GM12801 (cell line): ENCODE results near the gene PARP4.

Source experiments
- TF ChIP-seq, protein P1 (sequence below): IDR thresholded peaks from one replicate; pipeline ENCODE4 v1.5.1; 2011; ENCODE audit warnings: control low read depth; ENCODE audit not compliant: insufficient read length; ENCODE audit errors: extremely low read depth

PARP4 gene

DNA sequence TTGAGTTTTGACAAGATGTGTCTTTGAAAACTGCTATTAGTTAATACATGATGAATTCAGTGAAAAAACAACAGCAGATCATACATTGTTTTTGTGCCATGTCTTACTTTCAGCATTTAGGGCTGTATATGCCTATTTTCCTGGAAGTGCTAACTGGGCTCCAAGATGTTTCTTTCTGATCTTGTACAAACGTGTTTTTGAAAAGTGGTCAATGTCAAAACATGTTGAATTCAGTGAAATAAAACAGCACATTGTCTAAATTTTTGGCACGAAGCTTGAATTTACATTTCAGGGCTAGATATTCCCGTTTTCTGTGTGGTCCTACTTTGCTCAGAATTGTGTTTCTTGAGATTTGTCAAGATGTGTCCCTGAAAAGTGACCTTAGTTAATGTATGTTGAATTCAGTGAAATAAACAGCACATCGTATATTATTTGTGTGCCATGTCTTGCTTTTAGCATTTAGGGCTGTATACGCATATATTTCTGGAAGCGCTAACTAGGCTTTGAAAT, 14.7 kb upstream of the PARP4 start:
- TF ChIP-seq, protein P1, sequence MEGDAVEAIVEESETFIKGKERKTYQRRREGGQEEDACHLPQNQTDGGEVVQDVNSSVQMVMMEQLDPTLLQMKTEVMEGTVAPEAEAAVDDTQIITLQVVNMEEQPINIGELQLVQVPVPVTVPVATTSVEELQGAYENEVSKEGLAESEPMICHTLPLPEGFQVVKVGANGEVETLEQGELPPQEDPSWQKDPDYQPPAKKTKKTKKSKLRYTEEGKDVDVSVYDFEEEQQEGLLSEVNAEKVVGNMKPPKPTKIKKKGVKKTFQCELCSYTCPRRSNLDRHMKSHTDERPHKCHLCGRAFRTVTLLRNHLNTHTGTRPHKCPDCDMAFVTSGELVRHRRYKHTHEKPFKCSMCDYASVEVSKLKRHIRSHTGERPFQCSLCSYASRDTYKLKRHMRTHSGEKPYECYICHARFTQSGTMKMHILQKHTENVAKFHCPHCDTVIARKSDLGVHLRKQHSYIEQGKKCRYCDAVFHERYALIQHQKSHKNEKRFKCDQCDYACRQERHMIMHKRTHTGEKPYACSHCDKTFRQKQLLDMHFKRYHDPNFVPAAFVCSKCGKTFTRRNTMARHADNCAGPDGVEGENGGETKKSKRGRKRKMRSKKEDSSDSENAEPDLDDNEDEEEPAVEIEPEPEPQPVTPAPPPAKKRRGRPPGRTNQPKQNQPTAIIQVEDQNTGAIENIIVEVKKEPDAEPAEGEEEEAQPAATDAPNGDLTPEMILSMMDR, result no peak

DNA sequence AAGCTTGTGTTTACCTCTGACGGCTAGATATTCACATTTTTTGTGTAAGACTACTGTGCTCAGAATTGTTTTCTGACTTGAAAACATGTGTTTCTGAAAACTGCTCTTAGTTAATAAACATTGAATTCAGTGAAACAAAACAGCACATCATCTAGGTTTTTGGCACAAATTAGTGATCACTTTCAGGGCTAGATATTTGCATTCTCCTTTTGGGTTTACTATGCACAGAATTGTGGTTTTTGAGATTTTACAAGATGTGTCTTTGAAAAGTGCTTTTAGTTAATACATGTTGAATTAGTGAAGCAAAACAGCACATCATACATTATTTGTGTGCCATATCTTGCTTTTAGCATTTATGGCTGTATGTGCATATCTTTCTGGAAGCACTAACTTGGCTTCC, 8.2 kb upstream of the PARP4 start:
- TF ChIP-seq, protein P1, result no peak

DNA sequence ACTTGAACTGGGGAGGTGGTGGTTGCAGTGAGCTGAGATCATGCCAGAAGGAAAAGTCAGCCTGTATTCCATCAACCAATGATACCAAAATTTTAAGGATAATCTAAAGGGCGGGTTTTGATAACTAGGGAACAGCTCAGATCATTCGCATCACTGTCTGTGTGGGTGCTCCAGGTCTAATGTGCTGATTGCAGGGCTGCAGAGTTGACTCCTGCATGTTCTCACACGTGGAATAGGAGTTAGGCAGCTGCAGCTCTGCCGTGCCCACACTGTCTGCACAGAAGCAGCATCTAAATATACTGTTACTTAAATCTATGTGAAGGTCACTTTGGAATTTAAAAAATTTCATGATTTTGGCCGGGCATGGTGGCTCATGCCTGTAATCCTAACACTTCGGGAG, 4.3 kb upstream of the PARP4 start:
- TF ChIP-seq, protein P1, result no peak

DNA sequence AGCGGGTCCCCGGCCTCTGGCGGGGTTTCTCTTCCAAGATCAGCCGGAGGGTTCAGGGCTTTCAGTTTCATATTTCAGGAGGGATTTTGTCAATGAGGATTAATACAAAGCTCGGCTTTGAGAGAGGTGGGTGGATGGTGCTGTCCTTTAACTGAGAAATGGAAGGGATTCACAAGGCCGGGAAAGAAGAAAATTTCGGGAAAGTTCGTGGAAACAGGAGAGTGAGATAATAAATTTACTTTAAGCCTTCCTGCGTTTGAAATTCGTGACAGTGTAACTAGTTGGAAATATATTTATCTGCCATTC, 283 bp upstream of the PARP4 start:
- TF ChIP-seq, protein P1, result no peak

DNA sequence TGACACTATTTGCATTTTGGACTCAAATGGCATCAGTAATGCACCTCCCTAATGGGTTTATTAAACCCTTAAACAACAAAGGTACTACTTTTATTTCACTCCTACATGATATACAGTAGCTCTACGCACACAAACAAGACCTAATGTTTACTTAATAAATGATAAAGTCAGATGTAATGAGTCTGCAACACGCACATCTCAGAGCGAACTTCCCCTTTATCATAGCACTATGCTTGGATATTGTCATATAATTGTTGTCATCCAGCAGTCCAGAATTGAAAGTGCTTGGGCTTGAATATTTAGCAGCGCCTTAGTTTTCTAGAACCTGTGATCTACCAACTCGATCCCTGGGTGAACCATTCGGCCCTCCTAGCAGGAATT, 772 bp downstream of the PARP4 start:
- TF ChIP-seq, protein P1, result no peak

DNA sequence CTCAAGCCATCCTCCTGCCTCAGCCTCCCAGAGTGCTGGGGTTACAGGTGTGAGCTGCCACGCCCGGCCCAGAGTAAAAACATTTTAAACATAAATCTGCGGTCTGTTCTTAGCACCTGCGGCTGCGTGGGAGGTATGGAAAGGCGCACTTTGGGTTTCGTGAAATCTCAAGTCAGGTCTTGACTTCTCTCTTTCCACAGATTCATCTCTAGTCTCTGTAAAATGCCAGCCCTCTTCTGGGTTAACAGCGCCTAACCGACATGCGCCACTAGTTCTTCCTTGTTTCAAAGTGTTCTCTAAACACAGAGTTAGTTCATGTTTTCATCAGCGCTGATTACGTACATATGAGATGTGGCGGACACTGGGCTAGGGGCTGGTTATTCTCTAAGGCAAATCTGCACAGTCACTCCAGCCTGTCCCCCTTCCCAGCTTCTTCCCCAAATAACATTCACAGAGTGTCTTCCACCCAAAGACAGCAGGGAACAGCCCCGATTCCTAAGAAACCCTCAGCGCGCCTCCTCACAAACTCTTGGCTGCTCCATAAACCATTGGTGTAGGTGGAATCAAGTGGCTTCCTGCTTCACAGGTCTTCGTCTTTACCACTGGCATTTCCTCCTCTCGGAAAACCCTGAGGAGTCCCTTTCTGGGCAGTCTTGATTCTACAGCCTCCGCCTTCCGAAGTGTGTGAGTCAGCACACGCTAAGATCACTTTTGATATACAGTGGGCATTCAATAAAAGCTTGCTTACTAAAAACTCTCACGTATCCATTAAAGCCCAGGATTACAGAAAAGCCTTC, 1.4 kb downstream of the PARP4 start:
- TF ChIP-seq, protein P1, result no peak

DNA sequence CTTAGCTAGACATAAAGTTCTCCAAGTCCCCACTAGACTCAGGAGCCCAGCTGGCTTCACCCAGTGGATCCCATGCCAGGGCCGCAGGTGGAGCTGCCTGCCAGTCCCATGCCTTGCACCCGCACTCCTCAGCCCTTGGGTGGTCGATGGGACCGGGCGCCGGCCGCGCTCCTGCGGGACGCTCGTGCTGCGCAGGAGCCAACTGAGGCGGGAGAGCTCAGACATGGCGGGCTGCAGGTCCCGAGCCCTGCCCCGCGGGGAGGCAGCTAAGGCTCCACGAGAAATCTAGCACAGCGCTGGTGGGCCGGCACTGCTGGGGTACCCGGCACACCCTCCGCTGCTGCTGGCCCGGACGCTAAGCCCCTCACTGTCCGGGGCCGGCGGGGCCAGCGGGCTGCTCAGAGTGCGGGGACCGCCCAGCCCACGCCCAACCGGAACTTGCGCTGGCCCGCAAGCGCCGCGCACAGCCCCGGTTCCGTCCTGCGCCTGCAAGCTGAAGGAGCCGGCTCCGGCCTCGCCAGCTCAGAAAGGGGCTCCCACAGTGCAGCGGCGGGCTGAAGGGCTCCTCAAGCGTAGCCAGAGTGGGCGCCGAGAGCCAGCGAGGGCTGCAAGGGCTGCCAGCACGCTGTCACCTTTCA, 5.8 kb downstream of the PARP4 start:
- TF ChIP-seq, protein P1, result no peak
